ENCODE results near the gene CDC42SE2.

Gene CDC42SE2, protein sequence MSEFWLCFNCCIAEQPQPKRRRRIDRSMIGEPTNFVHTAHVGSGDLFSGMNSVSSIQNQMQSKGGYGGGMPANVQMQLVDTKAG

GRCh38 chr5:131263648-131264450 is at the start of gene CDC42SE2:
Gene CDC42SE2, plus strand, starts transcription at chr5:131264053. Its CDS starts 95,441 bp downstream, at chr5:131359494.
- no peak for DNase-seq (ENCODE audit: low read depth)

- DNase-seq (ENCODE audit: low read depth) = no peak
Measured at GRCh38 chr5:131214609-131215227, 49.1 kb upstream of the CDC42SE2 start.

DNA sequence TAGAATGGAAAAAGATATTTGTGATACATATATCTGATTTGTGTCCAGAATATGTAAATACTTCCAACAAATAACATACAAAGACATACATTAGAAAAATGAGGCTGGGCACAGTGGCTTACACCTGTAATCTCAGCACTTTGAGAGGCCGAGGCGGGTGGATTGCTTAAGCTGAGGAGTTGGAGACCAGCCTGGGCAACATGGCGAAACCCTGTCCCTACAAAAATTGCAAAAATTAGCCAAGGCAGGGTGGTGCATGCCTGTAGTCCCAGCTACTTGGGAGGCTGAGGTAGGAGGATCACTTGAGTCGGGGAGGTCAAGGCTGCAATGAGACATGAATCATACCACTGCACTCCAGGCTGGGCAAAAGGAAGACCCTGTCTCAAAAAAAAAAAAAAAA is 46.1 kb upstream of the CDC42SE2 start:
- DNase-seq (ENCODE audit: low read depth) = no peak

GRCh38 chr5:131218392-131218791 is 45.5 kb upstream of the CDC42SE2 start:
- peak; percentile 41 for DNase-seq (ENCODE audit: low read depth)

DNA sequence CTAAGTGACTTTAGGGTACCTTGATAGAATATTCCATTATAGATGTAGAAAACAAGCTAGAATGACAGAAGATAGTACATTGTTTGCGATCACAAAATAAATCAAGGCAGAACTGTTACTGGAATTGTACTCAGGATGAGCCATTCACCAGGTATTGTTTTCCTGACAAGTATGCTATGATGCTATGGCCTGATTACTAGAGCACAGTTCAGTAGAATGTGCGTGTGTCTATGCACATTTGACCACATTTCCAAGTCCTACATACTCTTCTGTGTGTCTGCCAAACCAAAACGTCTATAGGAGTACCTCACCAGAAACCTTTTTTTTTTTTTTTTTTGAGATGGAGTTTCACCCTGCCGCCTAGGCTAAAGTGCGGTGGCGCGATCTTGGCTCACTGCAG is 43.3 kb upstream of the CDC42SE2 start:
- DNase-seq (ENCODE audit: low read depth) = no peak

- DNase-seq (ENCODE audit: low read depth) = no peak
Measured at GRCh38 chr5:131221008-131221703, 42.7 kb upstream of the CDC42SE2 start.

- no peak for DNase-seq (ENCODE audit: low read depth)
Measured at GRCh38 chr5:131221888-131222287, 42.0 kb upstream of the CDC42SE2 start.

DNA sequence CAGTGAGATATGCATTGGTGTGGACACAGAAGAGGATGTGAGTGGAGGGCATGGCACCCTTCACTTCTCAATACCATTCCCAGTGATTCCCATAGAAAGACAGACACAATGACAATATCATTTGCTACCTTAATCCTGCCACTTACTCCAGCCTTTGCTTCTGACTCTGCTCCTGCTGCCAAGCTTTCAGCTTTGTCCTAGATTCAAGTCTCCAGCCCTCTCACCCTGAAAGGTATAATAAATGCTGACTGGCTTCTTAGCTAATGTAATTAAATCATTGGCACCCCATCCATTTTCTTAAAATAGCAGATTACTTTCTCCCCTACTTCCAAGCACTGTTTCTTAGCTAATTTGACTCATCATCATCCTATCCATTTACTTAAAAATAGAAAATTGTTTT is 41.1 kb upstream of the CDC42SE2 start:
- no peak for DNase-seq (ENCODE audit: low read depth)

- no peak for DNase-seq (ENCODE audit: low read depth)
Measured at GRCh38 chr5:131223751-131224386, 40.0 kb upstream of the CDC42SE2 start.

- no peak for DNase-seq (ENCODE audit: low read depth)
Measured at GRCh38 chr5:131224387-131225201, 39.3 kb upstream of the CDC42SE2 start.

DNA sequence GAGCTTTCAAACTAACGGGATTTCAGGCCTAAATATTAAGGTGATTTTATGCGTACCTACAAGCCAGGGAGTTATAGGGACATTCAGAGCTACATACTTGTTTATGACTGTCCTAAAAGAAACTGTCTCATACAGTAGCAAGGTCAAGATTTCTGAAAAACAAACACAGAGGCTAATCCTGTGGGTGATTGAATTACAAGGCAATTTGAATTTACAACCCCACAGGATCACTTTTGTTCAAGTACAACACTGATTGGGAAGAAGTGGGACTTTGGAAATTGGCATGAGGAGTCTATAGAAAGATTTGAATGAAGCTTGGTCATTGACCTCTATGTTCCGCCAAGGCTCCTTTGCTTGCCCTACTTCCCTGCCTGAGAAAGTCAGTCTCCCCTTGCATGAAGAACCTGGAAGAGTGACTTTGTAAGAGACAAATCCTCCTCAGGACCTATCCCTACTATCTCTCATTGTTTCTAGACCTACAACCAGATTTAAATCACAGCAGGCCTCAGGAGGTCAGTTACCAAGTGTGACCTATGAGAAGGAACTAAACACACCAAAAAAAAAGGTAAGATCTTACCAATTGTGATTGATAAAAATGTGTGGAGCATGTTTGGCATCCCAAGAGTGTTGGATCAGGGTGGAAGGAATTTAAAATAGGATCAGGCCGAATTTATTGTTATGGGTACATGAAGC is 38.4 kb upstream of the CDC42SE2 start:
- DNase-seq (ENCODE audit: low read depth) = no peak

DNA sequence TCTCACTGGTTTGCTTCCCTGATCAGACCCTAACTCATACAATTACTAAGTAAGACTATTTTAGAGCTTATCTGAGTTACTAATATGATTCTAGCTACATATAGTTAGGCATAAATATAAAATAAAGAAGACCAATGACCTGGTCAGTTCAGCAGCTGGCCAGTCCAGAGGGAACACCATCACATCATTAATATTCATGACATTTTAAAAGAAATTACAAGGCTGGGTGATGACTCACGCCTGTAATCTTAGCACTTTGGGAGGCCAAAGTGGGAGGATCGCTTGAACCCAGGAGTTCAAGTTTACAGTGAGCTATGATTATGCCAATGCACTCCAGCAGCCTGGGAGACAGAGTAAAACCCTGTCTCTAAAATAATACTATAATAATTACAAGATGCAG is 37.0 kb upstream of the CDC42SE2 start:
- DNase-seq (ENCODE audit: low read depth) = no peak

- DNase-seq (ENCODE audit: low read depth) = no peak
Measured at GRCh38 chr5:131228646-131229045, 35.2 kb upstream of the CDC42SE2 start.

- DNase-seq (ENCODE audit: low read depth) = no peak
Measured at GRCh38 chr5:131229623-131230022, 34.2 kb upstream of the CDC42SE2 start.

DNA sequence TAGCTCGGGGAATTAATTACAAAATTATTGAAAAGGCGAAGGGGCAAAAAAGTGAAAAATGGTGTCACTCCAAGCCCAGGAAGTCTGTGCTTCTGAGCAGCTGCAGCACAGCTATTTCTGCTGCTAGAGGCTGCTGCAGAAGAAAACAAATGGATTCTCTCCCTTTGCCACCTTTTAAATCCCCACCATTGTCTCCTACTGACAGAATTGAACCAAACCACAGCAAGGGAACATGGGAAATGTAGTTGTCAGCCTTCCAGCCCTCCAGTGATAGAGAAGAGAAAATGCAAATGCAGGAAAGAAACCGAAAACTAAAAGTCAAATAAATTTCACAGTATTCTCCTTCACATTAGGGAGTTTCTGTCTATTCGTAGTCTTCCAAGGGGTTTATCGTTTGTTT is 33.4 kb upstream of the CDC42SE2 start:
- DNase-seq (ENCODE audit: low read depth) = no peak

DNA sequence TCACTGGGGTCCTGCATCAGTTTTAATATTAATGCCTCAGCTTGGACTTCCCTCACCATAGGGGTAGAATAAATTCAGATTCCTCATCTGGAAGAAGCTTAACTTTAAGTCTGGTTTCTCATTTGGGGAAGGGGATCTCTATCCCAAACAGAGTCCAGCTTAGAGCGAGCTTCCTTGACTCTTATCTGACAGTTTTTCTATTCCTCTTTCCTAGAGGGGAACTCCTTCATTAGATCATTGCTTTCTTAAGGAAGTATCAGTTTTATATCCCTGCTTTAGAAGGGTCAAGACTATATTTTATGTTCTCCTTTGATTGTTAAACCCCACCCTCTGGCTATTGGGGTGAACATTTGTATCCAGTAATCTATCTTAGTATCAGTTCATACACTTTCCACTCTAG is 24.2 kb upstream of the CDC42SE2 start:
- DNase-seq (ENCODE audit: low read depth) = no peak

GRCh38 chr5:131242728-131243255 is 21.1 kb upstream of the CDC42SE2 start:
- DNase-seq (ENCODE audit: low read depth) = peak; percentile 91

- no peak for DNase-seq (ENCODE audit: low read depth)
Measured at GRCh38 chr5:131245312-131245711, 18.5 kb upstream of the CDC42SE2 start.

GRCh38 chr5:131245948-131246347 is 17.9 kb upstream of the CDC42SE2 start:
- no peak for DNase-seq (ENCODE audit: low read depth)

- DNase-seq (ENCODE audit: low read depth) = no peak
Measured at GRCh38 chr5:131246504-131246903, 17.3 kb upstream of the CDC42SE2 start.

Measured in HS-5 (cell line).